ENCODE data around the gene UBALD1. TPM values are rescaled to one million over a fixed set of nuclear protein-coding genes. Genes with fewer than 3 reads are reported as not detected.
"Not testable (repeated sequence)": the region's sequence is repeated elsewhere in the genome, so short reads cannot be mapped to it uniquely, and the experiment has no call there.

The UBALD1 gene
- total RNA-seq, 1 donor, result 9.4 TPM

DNA sequence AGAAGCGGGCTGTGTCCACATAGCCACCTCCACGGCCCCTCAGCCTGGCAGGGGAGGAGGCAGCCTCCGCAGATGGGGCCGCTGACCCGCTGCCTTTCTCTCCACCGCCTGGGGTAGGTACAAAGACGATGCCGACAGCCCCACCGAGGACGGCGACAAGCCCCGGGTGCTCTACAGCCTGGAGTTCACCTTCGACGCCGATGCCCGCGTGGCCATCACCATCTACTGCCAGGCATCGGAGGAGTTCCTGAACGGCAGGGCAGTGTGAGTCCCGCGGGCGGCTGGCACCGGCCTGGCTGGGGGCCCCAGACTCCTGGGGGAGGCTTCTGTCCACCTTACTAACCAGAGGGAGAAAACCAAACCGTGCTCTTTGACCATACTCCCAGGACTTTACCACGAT is 37.9 kb upstream of the UBALD1 start:
- DNase-seq (ENCODE audit: insufficient read length, low spot score, missing footprints), result peak; percentile 62
- TF ChIP-seq, protein P1, sequence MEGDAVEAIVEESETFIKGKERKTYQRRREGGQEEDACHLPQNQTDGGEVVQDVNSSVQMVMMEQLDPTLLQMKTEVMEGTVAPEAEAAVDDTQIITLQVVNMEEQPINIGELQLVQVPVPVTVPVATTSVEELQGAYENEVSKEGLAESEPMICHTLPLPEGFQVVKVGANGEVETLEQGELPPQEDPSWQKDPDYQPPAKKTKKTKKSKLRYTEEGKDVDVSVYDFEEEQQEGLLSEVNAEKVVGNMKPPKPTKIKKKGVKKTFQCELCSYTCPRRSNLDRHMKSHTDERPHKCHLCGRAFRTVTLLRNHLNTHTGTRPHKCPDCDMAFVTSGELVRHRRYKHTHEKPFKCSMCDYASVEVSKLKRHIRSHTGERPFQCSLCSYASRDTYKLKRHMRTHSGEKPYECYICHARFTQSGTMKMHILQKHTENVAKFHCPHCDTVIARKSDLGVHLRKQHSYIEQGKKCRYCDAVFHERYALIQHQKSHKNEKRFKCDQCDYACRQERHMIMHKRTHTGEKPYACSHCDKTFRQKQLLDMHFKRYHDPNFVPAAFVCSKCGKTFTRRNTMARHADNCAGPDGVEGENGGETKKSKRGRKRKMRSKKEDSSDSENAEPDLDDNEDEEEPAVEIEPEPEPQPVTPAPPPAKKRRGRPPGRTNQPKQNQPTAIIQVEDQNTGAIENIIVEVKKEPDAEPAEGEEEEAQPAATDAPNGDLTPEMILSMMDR (IDR thresholded peaks at IDR 0.05; ENCODE audit: extremely low read depth, low read depth, low read length), result no peak
- H4K20me1 ChIP-seq (ENCODE audit: insufficient read depth, low read length), result peaks cover 34% of the 10 kb centered on the region

DNA sequence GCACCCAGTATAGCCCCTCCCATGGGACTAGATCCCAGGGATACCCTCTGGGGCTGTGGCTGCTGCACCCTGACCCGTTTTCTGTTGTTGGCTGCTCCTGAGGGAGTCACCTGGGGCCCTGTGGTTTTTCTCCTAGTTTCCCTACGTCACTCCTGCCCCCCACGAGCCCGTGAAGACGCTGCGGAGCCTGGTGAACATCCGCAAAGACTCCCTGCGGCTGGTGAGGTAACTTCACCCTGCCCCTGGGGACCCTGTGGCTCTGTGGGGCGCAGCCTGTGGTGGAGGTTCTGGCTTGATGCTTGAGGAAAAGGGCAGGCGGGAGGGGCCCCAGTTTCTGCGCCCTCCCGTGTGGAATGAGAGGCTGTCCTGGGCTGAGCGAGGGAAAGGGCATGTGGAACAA is 37.1 kb upstream of the UBALD1 start:
- Histone ChIP-seq H3K79me2 (ENCODE audit: insufficient read depth, low read length) (peaks cover 47% of the 10 kb centered on the region), H4K20me1 (ENCODE audit: insufficient read depth, low read length) (peaks cover 41% of the 10 kb centered on the region)

More for the DNA sequence above, 37.9 kb upstream of the UBALD1 start:
- Histone ChIP-seq H3K79me2 (ENCODE audit: insufficient read depth, low read length) (peaks cover 44% of the 10 kb centered on the region), H3K4me1 (ENCODE audit: insufficient read depth, low read length) (peaks cover 4% of the 10 kb centered on the region), H3K4me3 (ENCODE audit: insufficient read depth, low read length) (no peak overlapping the region), H3K27ac (ENCODE audit: low read depth, low read length) (no peak overlapping the region), H3K36me3 (ENCODE audit: insufficient read depth, low read length) (peaks cover 46% of the 10 kb centered on the region), H3K27me3 (ENCODE audit: insufficient read depth, low read length) (no peaks in the 10 kb centered on the region), H3K4me2 (ENCODE audit: insufficient read depth, low read length) (no peak overlapping the region), H3K9me3 (ENCODE audit: low read depth, low read length) (no peaks in the 10 kb centered on the region), H2AFZ (ENCODE audit: low read length) (no peak overlapping the region)

DNA sequence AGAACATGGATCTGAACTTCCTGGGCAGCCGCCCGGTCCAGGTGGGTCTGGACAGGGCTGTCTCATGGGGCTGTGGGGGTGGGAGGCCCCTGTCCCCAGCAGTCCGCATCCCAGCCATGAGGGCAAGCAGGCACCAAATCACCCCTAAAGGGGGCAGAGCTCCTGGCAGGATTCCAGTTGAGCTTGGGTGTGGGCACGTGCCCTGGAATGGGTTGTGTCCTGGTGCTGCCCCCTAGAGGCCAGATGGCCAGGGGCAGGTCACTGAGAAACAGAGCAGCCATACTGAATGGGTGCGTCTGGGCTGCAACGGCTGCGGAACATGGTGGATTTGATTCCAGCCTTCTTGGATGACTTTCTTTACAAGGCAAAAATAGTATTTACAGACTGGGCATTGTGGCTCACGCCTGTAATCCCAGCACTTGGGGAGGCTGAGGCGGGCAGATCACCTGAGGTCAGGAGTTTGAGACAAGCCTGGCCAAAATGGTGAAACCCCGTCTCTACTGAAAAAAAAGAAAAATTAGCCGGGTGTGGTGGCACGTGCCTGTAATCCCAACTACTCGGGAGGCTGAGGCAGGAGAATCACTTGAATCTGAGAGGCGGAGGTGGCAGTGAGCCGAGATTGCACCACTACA is 35.9 kb upstream of the UBALD1 start:
- H3K27me3 ChIP-seq (ENCODE audit: insufficient read depth, low read length); H3K4me2 ChIP-seq (ENCODE audit: insufficient read depth, low read length); H3K9me3 ChIP-seq (ENCODE audit: low read depth, low read length); H2AFZ ChIP-seq (ENCODE audit: low read length); H3K4me3 ChIP-seq (ENCODE audit: insufficient read depth, low read length); H3K27ac ChIP-seq (ENCODE audit: low read depth, low read length); H3K4me1 ChIP-seq (ENCODE audit: insufficient read depth, low read length): not testable (repeated sequence)
- Histone ChIP-seq H4K20me1 (ENCODE audit: insufficient read depth, low read length) (peaks cover 51% of the 10 kb centered on the region), H3K36me3 (ENCODE audit: insufficient read depth, low read length) (peaks cover 35% of the 10 kb centered on the region), H3K79me2 (ENCODE audit: insufficient read depth, low read length) (peaks cover 59% of the 10 kb centered on the region)
- TF ChIP-seq, protein P1 (IDR thresholded peaks at IDR 0.05; ENCODE audit: extremely low read depth, low read depth, low read length), result peak; percentile 80
- DNase-seq (ENCODE audit: insufficient read length, low spot score, missing footprints), result peak; percentile 97

More for the DNA sequence above, 37.1 kb upstream of the UBALD1 start:
- H3K27ac ChIP-seq (ENCODE audit: low read depth, low read length), result no peak overlapping the region
- no peak overlapping the region for H3K4me2 ChIP-seq (ENCODE audit: insufficient read depth, low read length)
- H3K4me3 ChIP-seq (ENCODE audit: insufficient read depth, low read length), result no peak overlapping the region
- peak; percentile 43 for DNase-seq (ENCODE audit: insufficient read length, low spot score, missing footprints)
- peaks cover 40% of the 10 kb centered on the region for H3K36me3 ChIP-seq (ENCODE audit: insufficient read depth, low read length)
- peaks cover 6% of the 10 kb centered on the region for H3K4me1 ChIP-seq (ENCODE audit: insufficient read depth, low read length)
- H3K27me3 ChIP-seq (ENCODE audit: insufficient read depth, low read length), result no peaks in the 10 kb centered on the region
- TF ChIP-seq, protein P1 (IDR thresholded peaks at IDR 0.05; ENCODE audit: extremely low read depth, low read depth, low read length), result no peak
- no peak overlapping the region for H2AFZ ChIP-seq (ENCODE audit: low read length)
- H3K9me3 ChIP-seq (ENCODE audit: low read depth, low read length), result no peaks in the 10 kb centered on the region

DNA sequence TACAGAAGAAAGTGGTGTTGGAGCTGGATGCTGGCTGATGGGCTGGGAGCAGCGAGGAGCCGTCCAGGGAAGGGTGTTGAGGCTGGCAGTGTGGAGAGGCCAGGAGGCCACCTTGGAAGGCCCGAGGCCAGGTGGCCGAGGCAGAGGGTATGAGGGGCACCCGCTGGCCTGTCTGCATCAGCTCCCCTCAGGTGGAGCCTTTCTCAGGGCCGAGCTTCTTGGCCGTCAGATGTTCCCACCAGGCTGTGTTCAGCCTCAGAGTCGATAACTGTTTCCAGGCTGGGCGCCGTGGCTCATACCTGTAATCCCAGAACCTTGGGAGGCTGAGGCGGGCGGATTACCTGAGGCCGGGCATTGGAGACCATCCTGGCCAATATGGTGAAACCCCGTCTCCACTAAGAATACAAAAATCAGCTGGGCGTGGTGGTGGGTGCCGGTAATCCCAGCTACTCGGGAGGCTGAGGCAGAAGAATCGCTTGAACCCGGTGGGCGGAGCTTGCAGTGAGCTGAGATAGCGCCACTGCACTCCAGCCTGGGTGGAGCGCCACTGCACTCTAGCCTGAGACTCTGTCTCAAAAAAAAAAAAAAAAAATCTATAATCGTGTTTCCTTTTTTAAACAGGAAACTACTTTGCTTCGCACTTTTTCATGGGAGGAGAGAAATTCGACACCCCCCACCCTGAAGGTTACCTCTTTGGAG is 35.2 kb upstream of the UBALD1 start:
- TF ChIP-seq, protein P1 (IDR thresholded peaks at IDR 0.05; ENCODE audit: extremely low read depth, low read depth, low read length), result no peak
- peak; percentile 35 for DNase-seq (ENCODE audit: insufficient read length, low spot score, missing footprints)
- Histone ChIP-seq H4K20me1 (ENCODE audit: insufficient read depth, low read length) (peaks cover 56% of the 10 kb centered on the region), H3K4me3 (ENCODE audit: insufficient read depth, low read length) (no peak overlapping the region), H3K36me3 (ENCODE audit: insufficient read depth, low read length) (peaks cover 33% of the 10 kb centered on the region), H3K4me2 (ENCODE audit: insufficient read depth, low read length) (no peak overlapping the region), H2AFZ (ENCODE audit: low read length) (no peak overlapping the region), H3K27me3 (ENCODE audit: insufficient read depth, low read length) (no peaks in the 10 kb centered on the region), H3K27ac (ENCODE audit: low read depth, low read length) (no peak overlapping the region), H3K9me3 (ENCODE audit: low read depth, low read length) (no peaks in the 10 kb centered on the region), H3K4me1 (ENCODE audit: insufficient read depth, low read length) (peaks cover 6% of the 10 kb centered on the region), H3K79me2 (ENCODE audit: insufficient read depth, low read length) (peaks cover 60% of the 10 kb centered on the region)
